Tibial nerve (tissue), 4 donors: Measurements from ENCODE around the gene PRKCE.

Source experiments
- EP300 ChIP-seq, 2 donors: sonication (generic); formaldehyde crosslinking; IDR thresholded peaks; one replicate each; pipeline ENCODE4 v1.6.1; 2017; ENCODE audit warnings: antibody characterized with exemption in 2 of 2, mild to moderate bottlenecking in 1 of 2
- POLR2A ChIP-seq, 2 donors: fragments of 450-650 bp; IDR thresholded peaks; one replicate each; pipeline ENCODE4 v1.6.1; 2017; ENCODE audit warnings: antibody characterized with exemption in 2 of 2, mild to moderate bottlenecking in 2 of 2, moderate library complexity in 2 of 2
- TF ChIP-seq, protein P1 (sequence below), 5 experiments: fragments of 200-600 bp in 3 of 5; fragments of 450-650 bp in 2 of 5; sonication (generic) in 3 of 5; IDR thresholded peaks; one replicate each; pipeline ENCODE4 v1.5.1; 2016 to 2019; ENCODE audit warnings: antibody characterized with exemption in 5 of 5, mild to moderate bottlenecking in 3 of 5, moderate library complexity in 2 of 5

DNA sequence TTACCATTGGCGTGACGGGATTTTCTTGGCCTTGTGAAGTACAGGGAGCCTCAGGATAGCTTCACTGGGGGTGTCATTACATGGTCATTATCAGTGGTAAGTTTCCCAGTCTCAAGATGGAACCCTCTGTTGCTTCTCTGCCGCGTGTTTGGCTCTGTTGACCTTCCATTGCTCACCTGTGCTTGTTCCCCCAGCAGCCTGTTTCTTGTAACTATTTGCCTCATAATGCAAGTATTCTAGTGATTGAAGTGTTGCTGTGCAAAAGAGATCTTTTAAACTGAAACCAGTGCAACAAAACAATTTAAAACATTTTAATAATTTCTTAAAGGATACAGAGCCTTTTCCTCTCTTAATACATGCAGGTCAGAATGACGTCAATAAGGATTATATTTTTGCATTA lies 24.6 kb downstream of the PRKCE start:
- TF ChIP-seq, protein P1, sequence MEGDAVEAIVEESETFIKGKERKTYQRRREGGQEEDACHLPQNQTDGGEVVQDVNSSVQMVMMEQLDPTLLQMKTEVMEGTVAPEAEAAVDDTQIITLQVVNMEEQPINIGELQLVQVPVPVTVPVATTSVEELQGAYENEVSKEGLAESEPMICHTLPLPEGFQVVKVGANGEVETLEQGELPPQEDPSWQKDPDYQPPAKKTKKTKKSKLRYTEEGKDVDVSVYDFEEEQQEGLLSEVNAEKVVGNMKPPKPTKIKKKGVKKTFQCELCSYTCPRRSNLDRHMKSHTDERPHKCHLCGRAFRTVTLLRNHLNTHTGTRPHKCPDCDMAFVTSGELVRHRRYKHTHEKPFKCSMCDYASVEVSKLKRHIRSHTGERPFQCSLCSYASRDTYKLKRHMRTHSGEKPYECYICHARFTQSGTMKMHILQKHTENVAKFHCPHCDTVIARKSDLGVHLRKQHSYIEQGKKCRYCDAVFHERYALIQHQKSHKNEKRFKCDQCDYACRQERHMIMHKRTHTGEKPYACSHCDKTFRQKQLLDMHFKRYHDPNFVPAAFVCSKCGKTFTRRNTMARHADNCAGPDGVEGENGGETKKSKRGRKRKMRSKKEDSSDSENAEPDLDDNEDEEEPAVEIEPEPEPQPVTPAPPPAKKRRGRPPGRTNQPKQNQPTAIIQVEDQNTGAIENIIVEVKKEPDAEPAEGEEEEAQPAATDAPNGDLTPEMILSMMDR (IDR thresholded peaks at IDR 0.05) = no peak
- TF ChIP-seq POLR2A (IDR thresholded peaks at IDR 0.05) (no peak), EP300 (IDR thresholded peaks at IDR 0.05) (no peak)
